ENCODE results near the gene PARD3B.

PARD3B gene

GRCh38 chr2:204715361-204715760 is 170.1 kb downstream of the PARD3B start:
- no peak for DNase-seq (ENCODE audit: low spot score)
- no peak for TF ChIP-seq CTCF (IDR thresholded peaks at IDR 0.05; ENCODE audit: extremely low read depth, missing control alignments)

- DNase-seq (ENCODE audit: low spot score), result no peak
- TF ChIP-seq CTCF (IDR thresholded peaks at IDR 0.05; ENCODE audit: extremely low read depth, missing control alignments), result no peak
Measured at GRCh38 chr2:204717591-204717990, 172.3 kb downstream of the PARD3B start.

GRCh38 chr2:204718607-204719006 is 173.3 kb downstream of the PARD3B start:
- no peak for TF ChIP-seq CTCF (IDR thresholded peaks at IDR 0.05; ENCODE audit: extremely low read depth, missing control alignments)
- DNase-seq (ENCODE audit: low spot score), result no peak

GRCh38 chr2:204720874-204721273 is 175.6 kb downstream of the PARD3B start:
- TF ChIP-seq CTCF (IDR thresholded peaks at IDR 0.05; ENCODE audit: extremely low read depth, missing control alignments), result no peak
- DNase-seq (ENCODE audit: low spot score), result no peak

- TF ChIP-seq CTCF (IDR thresholded peaks at IDR 0.05; ENCODE audit: extremely low read depth, missing control alignments), result no peak
- no peak for DNase-seq (ENCODE audit: low spot score)
Measured at GRCh38 chr2:204722207-204722606, 176.9 kb downstream of the PARD3B start.

GRCh38 chr2:204722691-204723090 is 177.4 kb downstream of the PARD3B start:
- no peak for DNase-seq (ENCODE audit: low spot score)
- TF ChIP-seq CTCF (IDR thresholded peaks at IDR 0.05; ENCODE audit: extremely low read depth, missing control alignments), result no peak

- DNase-seq (ENCODE audit: low spot score), result no peak
Measured at GRCh38 chr2:204725693-204726360, 180.6 kb downstream of the PARD3B start.

More at GRCh38 chr2:204725693-204726360, 180.6 kb downstream of the PARD3B start:
- no peak for TF ChIP-seq CTCF (IDR thresholded peaks at IDR 0.05; ENCODE audit: extremely low read depth, missing control alignments)
